GM23338 (cell line): ENCODE results near the gene RPS25. TPM values are rescaled to one million over a fixed set of nuclear protein-coding genes. Genes with fewer than 3 reads are reported as not detected.
"Not testable (repeated sequence)": the region's sequence is repeated elsewhere in the genome, so short reads cannot be mapped to it uniquely, and the experiment has no call there.

Experiments
- ATAC-seq: fragments of 200-7000 bp; cut with Tn5 transposase; 3 replicates; pipeline ENCODE4 v1.9.1; 2020
- DNase-seq: peaks from one replicate; pipeline ENCODE4 v3.0.0-alpha.2; 2015; ENCODE audit warnings: low spot score
- H2AFZ ChIP-seq: fragments of 200-600 bp; sonication (generic); 2 replicates; pipeline ENCODE4 v1.8.0; 2016; ENCODE audit warnings: antibody characterized with exemption, mild to moderate bottlenecking, moderate library complexity
- H3F3A ChIP-seq: fragments of 200-600 bp; sonication (generic); replicated peaks from 2 replicates; pipeline ENCODE4 v1.8.0; 2017; ENCODE audit warnings: antibody characterized with exemption, mixed run types, low read depth
- H3K27ac ChIP-seq: fragments of 200-600 bp; sonication (generic); 2 replicates; pipeline ENCODE4 v1.6.1; 2016; ENCODE audit warnings: low read depth
- H3K27me3 ChIP-seq: fragments of 200-600 bp; sonication (generic); 2 replicates; pipeline ENCODE4 v1.8.0; 2016; ENCODE audit warnings: mild to moderate bottlenecking, mixed run types, moderate library complexity; ENCODE audit not compliant: insufficient read depth
- H3K36me3 ChIP-seq: fragments of 200-600 bp; sonication (generic); 2 replicates; pipeline ENCODE4 v1.8.0; 2016; ENCODE audit warnings: mild to moderate bottlenecking; ENCODE audit not compliant: insufficient read depth
- H3K4me1 ChIP-seq: fragments of 200-600 bp; sonication (generic); 2 replicates; pipeline ENCODE4 v1.8.0; 2016; ENCODE audit warnings: mild to moderate bottlenecking, moderate library complexity; ENCODE audit not compliant: insufficient read depth
- H3K4me2 ChIP-seq: fragments of 200-600 bp; sonication (generic); 2 replicates; pipeline ENCODE4 v1.7.1; 2017; ENCODE audit warnings: mixed run types
- H3K4me3 ChIP-seq: fragments of 200-600 bp; sonication (generic); 2 replicates; pipeline ENCODE4 v1.6.1; 2016; ENCODE audit warnings: mixed run types
- H3K79me2 ChIP-seq: fragments of 200-600 bp; sonication (generic); replicated peaks from 2 replicates; pipeline ENCODE4 v1.8.0; 2017; ENCODE audit warnings: mild to moderate bottlenecking; ENCODE audit not compliant: insufficient read depth
- H3K9me2 ChIP-seq: fragments of 200-600 bp; sonication (generic); 2 replicates; pipeline ENCODE4 v1.8.0; 2017; ENCODE audit not compliant: insufficient read depth
- H4K20me1 ChIP-seq: fragments of 200-600 bp; sonication (generic); replicated peaks from 2 replicates; pipeline ENCODE4 v1.8.0; 2017; ENCODE audit warnings: mild to moderate bottlenecking; ENCODE audit not compliant: insufficient read depth
- H3K27ac Mint-ChIP-seq: 2 replicates; pipeline ENCODE4 v1.8.0; 2020; ENCODE audit warnings: inconsistent platforms, mild to moderate bottlenecking, moderate library complexity, mixed read lengths
- H3K27me3 Mint-ChIP-seq: 3 replicates; pipeline ENCODE4 v1.8.0; 2022; ENCODE audit warnings: low read depth, mild to moderate bottlenecking, moderate library complexity, mixed read lengths, inconsistent platforms; ENCODE audit not compliant: insufficient read depth, poor library complexity
- H3K36me3 Mint-ChIP-seq: 3 replicates; pipeline ENCODE4 v1.8.0; 2021; ENCODE audit warnings: low read depth, mild to moderate bottlenecking, inconsistent platforms, moderate library complexity, mixed read lengths
- H3K4me1 Mint-ChIP-seq: 3 replicates; pipeline ENCODE4 v1.8.0; 2020; ENCODE audit warnings: mild to moderate bottlenecking, inconsistent platforms, mixed read lengths
- H3K4me3 Mint-ChIP-seq: 3 replicates; pipeline ENCODE4 v1.8.0; 2021; ENCODE audit warnings: moderate library complexity, mild to moderate bottlenecking, inconsistent platforms, mixed read lengths
- H3K9me3 Mint-ChIP-seq: 3 replicates; pipeline ENCODE4 v1.8.0; 2020; ENCODE audit warnings: moderate library complexity, mild to moderate bottlenecking, inconsistent platforms, mixed read lengths
- CREB1 ChIP-seq: fragments of 250-450 bp; sonication (Bioruptor Pico); IDR thresholded peaks from 2 replicates; pipeline ENCODE4 v1.5.0; 2020; ENCODE audit warnings: low read depth, mild to moderate bottlenecking, moderate library complexity
- CTCF ChIP-seq, 2 experiments: fragments of 200-600 bp in 1 of 2; sonication (generic) in 1 of 2; conservative IDR thresholded peaks; 2 replicates each; pipeline versions ENCODE4 v1.5.1 to v1.6.1; 2016 to 2017; ENCODE audit warnings: antibody characterized with exemption in 2 of 2, low read depth in 2 of 2, mild to moderate bottlenecking in 2 of 2, moderate library complexity in 1 of 2
- ETS1 ChIP-seq: IDR thresholded peaks from 2 replicates; pipeline ENCODE4 v1.6.1; 2016; ENCODE audit warnings: antibody characterized with exemption
- POLR2AphosphoS5 ChIP-seq: IDR thresholded peaks from 2 replicates; pipeline ENCODE4 v1.6.1; 2016; ENCODE audit warnings: antibody characterized with exemption, low read depth
- ZNF331 ChIP-seq: fragments of 250-450 bp; sonication (Bioruptor Pico); IDR thresholded peaks from 2 replicates; pipeline ENCODE4 v1.5.0; 2020; ENCODE audit warnings: low read depth, mild to moderate bottlenecking, moderate library complexity
- polyA plus RNA-seq: library from polyadenylated mRNA; unstranded; fragments of >200 nt; fragmentation: Nextera tagmentation; extraction: Ambion mirVana; gene quantifications from 2 replicates; pipeline ENCODE4 v1.2.1, GENCODE V29; 2016
- total RNA-seq: library from RNA; depleted of rRNA; stranded (reverse); fragments of >200 nt; shearing (Covaris generic); gene quantifications from 2 replicates; pipeline ENCODE4 v1.2.3, GENCODE V29; 2014

RPS25 gene
- total and polyA plus RNA-seq, 2 experiments from 2014 or later, result 1,965 to 3,622 TPM

- TF ChIP-seq CTCF (conservative IDR thresholded peaks at IDR 0.05; ENCODE audit: low read depth in 2 of 2), result no peak
These were observed 44.6 kb upstream of the RPS25 start (continued) for GRCh38 chr11:119062779-119063178.

- peaks cover 9% of the 10 kb centered on the region for H3F3A ChIP-seq
These were observed 43.1 kb upstream of the RPS25 start for GRCh38 chr11:119061256-119061655.

GRCh38 chr11:119059128-119059527, 41.0 kb upstream of the RPS25 start:
- not testable (repeated sequence) for H3K9me2 ChIP-seq, H3K4me3 ChIP-seq, H3K4me2 ChIP-seq, H3K27ac ChIP-seq, DNase-seq, H3K9me3 Mint-ChIP-seq, H3K27me3 ChIP-seq, ATAC-seq, H3K27ac Mint-ChIP-seq, H2AFZ ChIP-seq
- peak overlapping the region; percentile 42; the same call in 1 of the 3 replicates for H3K4me3 Mint-ChIP-seq
- peaks cover 10% of the 10 kb centered on the region for H3K27me3 Mint-ChIP-seq
- Histone ChIP-seq H3K4me1 (peaks cover 14% of the 10 kb centered on the region), H3F3A (peaks cover 16% of the 10 kb centered on the region), H3K36me3 (peaks cover 14% of the 10 kb centered on the region), H3K79me2 (peaks cover 30% of the 10 kb centered on the region), H4K20me1 (peaks cover 14% of the 10 kb centered on the region)
- H3K4me1 Mint-ChIP-seq, result peaks cover 14% of the 10 kb centered on the region
- H3K36me3 Mint-ChIP-seq, result peaks cover 29% of the 10 kb centered on the region

More at GRCh38 chr11:119061256-119061655, 43.1 kb upstream of the RPS25 start:
- Histone ChIP-seq H3K36me3 (no peaks in the 10 kb centered on the region), H4K20me1 (peaks cover 7% of the 10 kb centered on the region; the same call in 1 of the 2 replicates), H3K4me2 (no peak overlapping the region), H2AFZ (no peak overlapping the region), H3K4me3 (no peak overlapping the region), H3K4me1 (peaks cover 6% of the 10 kb centered on the region; the same call in 1 of the 2 replicates), H3K27me3 (no peaks in the 10 kb centered on the region), H3K9me2 (0 out of 2 replicates have a peak, but pooled peaks cover 4% of the 10 kb centered on the region), H3K79me2 (peaks cover 10% of the 10 kb centered on the region), H3K27ac (no peak overlapping the region)
- DNase-seq (no peak), ATAC-seq (no peak)
- peaks cover 8% of the 10 kb centered on the region for H3K36me3 Mint-ChIP-seq
- H3K9me3 Mint-ChIP-seq, result peaks cover 7% of the 10 kb centered on the region; the same call in 1 of the 3 replicates
- H3K4me1 Mint-ChIP-seq, result peaks cover 5% of the 10 kb centered on the region
- no peak for TF ChIP-seq POLR2AphosphoS5
- TF ChIP-seq ZNF331 (CRISPR knock-in tag), result no peak
- peaks cover 8% of the 10 kb centered on the region for H3K27me3 Mint-ChIP-seq
- H3K4me3 Mint-ChIP-seq, result no peak overlapping the region
- H3K27ac Mint-ChIP-seq, result no peak overlapping the region

GRCh38 chr11:119057000-119057769, 39.0 kb upstream of the RPS25 start, which contains the start of gene HYOU1:
Gene HYOU1, minus strand, starts transcription at chr11:119057205. Its CDS starts 1,045 bp downstream, at chr11:119056160.
- peak; percentile 100 for DNase-seq
- peaks cover 25% of the 10 kb centered on the region for H4K20me1 ChIP-seq
- 0 out of 2 replicates have a peak, but pooled peaks have one; percentile 16 for TF ChIP-seq ETS1
- peak; percentile 90 for TF ChIP-seq CREB1 (CRISPR knock-in tag)

More at GRCh38 chr11:119057000-119057769, 39.0 kb upstream of the RPS25 start, which contains the start of gene HYOU1:
- H3K4me3 Mint-ChIP-seq, result peak within 1 kb of the TSS; percentile 90
- Histone ChIP-seq H3K4me1 (peaks cover 14% of the 10 kb centered on the region), H3K9me2 (0 out of 2 replicates have a peak, but pooled peaks cover 4% of the 10 kb centered on the region), H2AFZ (peak within 1 kb of the TSS; percentile 92), H3K79me2 (peaks cover 43% of the 10 kb centered on the region), H3K27me3 (no peaks in the 10 kb centered on the region), H3K4me2 (peak within 1 kb of the TSS; percentile 93), H3K36me3 (peaks cover 32% of the 10 kb centered on the region), H3K4me3 (peak within 1 kb of the TSS; percentile 96), H3K27ac (peak within 1 kb of the TSS; percentile 92), H3F3A (peaks cover 16% of the 10 kb centered on the region)
- ATAC-seq, result peak; percentile 89
- H3K9me3 Mint-ChIP-seq, result peaks cover 7% of the 10 kb centered on the region; the same call in 1 of the 3 replicates
- peaks cover 13% of the 10 kb centered on the region for H3K27me3 Mint-ChIP-seq
- H3K27ac Mint-ChIP-seq, result peak within 1 kb of the TSS; percentile 98
- H3K36me3 Mint-ChIP-seq, result peaks cover 48% of the 10 kb centered on the region
- H3K4me1 Mint-ChIP-seq, result peaks cover 14% of the 10 kb centered on the region
